Measurements from ENCODE around the gene HOXD10. TPM values are rescaled to one million over a fixed set of nuclear protein-coding genes. Genes with fewer than 3 reads are reported as not detected.

Gene HOXD10
- total RNA-seq, 2 donors from 2014 or later: not detected

DNA sequence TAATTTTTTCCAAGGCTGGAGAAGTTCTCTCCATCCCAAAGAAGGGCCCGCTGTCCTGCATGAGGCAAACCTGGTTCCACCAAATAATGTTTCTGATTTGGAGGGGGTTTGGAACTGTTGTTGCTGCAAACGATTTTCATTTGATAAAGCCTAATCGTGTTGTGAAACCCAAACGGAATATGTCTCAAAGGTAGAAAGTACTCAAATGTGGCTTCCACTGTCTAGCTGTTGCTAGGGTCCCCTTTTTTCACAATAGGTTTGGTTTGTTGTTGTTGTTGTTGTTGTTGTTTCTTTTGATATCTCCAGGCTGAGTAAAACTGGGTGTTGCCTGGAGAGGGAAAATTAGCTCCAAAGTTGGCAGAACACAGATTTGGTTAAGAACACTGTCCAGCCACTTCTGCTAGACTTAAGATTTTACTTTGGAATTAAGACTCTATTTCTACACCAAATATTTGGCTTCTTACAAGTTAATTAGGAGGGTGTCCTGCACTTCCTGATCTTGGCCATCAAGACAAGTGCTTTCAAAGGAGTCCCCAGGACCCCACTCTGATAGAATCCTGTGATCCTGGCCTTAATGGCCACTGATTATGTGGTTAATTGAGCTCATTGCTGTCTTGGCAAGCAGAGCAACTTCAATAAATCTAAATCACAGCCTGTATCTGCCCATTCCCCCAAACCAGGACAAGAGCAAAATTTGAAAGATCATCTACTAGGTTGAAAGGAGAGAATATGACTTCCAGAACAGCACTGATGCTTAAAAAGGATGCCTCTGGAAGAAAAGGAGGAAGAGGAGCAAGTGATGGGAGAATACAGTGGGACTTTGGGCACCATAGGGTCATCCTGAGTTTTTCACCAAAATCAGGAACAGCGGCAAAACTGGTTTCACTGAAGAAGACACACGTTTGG lies 27.4 kb upstream of the HOXD10 start:
- H3K4me3 ChIP-seq: no peak overlapping the region
- H3K36me3 ChIP-seq: no peaks in the 10 kb centered on the region
- H3K9me3 ChIP-seq: no peaks in the 10 kb centered on the region
- peaks cover 0 to 40% of the 10 kb centered on the region in 2 donors for H3K4me1 ChIP-seq
- DNase-seq (ENCODE audit: low spot score): no peak
- H3K27ac ChIP-seq: no peak overlapping the region
- TF ChIP-seq CTCF (IDR thresholded peaks at IDR 0.05): no peak
- H3K27me3 ChIP-seq: peaks cover 60 to 81% of the 10 kb centered on the region in 2 donors

DNA sequence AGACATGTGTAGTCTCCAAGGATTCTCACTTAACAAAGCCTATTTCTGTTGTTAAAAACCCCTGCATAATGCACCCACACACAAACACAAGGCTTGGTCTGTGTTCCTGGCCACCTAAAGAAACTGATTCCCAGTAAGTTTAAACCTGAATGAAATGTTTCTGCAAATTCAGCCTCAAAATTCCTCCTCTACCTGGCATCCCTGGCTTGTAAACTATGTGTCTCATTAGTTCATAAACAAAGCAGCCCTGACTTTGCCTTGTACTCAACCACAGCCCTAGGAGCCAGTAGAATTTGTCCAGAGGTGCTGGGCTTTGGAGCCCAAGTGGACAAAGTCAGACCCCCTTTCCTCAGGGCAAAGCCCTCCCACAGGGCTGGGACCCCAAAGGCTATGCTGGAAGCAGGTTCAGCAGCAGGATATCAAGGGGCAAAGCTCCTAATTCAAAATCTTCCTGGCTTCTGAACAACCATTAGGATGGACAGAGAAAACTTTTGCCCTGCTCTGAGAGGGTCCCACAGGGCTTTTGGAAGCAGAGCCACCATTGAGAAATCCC lies 26.7 kb upstream of the HOXD10 start:
- Histone ChIP-seq H3K9me3 (no peaks in the 10 kb centered on the region), H3K4me3 (no peak overlapping the region), H3K27me3 (peaks cover 66 to 87% of the 10 kb centered on the region in 2 donors), H3K27ac (no peak overlapping the region), H3K36me3 (no peaks in the 10 kb centered on the region), H3K4me1 (peaks cover 0 to 39% of the 10 kb centered on the region in 2 donors)
- TF ChIP-seq CTCF (IDR thresholded peaks at IDR 0.05): no peak
- no peak for DNase-seq (ENCODE audit: low spot score)

GRCh38 chr2:176090862-176091261 lies 25.7 kb upstream of the HOXD10 start:
- H3K36me3 ChIP-seq: no peaks in the 10 kb centered on the region
- H3K4me1 ChIP-seq: peaks cover 0 to 29% of the 10 kb centered on the region in 2 donors
- no peak overlapping the region for H3K27ac ChIP-seq
- DNase-seq (ENCODE audit: low spot score): no peak
- no peak overlapping the region for H3K4me3 ChIP-seq
- no peak for TF ChIP-seq CTCF (IDR thresholded peaks at IDR 0.05)
- H3K27me3 ChIP-seq: peaks cover 64 to 86% of the 10 kb centered on the region in 2 donors
- no peaks in the 10 kb centered on the region for H3K9me3 ChIP-seq

GRCh38 chr2:176091329-176092258 lies 25.0 kb upstream of the HOXD10 start:
- no peaks in the 10 kb centered on the region for H3K9me3 ChIP-seq
- H3K27me3 ChIP-seq: peaks cover 59 to 85% of the 10 kb centered on the region in 2 donors
- peaks cover 0 to 24% of the 10 kb centered on the region in 2 donors for H3K4me1 ChIP-seq
- H3K27ac ChIP-seq: no peak overlapping the region
- no peaks in the 10 kb centered on the region for H3K36me3 ChIP-seq
- no peak for TF ChIP-seq CTCF (IDR thresholded peaks at IDR 0.05)
- DNase-seq (ENCODE audit: low spot score): no peak
- no peak overlapping the region for H3K4me3 ChIP-seq

GRCh38 chr2:176092270-176093144 lies 24.1 kb upstream of the HOXD10 start, which contains the start of gene HOXD13:
TSS of gene HOXD13 (plus strand) at chr2:176092721. CDS start at chr2:176092891, 170 bp downstream.
- Histone ChIP-seq H3K4me3 (peak within 1 kb of the TSS in 1 of 2 donors; percentile 33), H3K9me3 (no peaks in the 10 kb centered on the region), H3K27ac (no peak within 1 kb of the TSS), H3K27me3 (peaks cover 65 to 85% of the 10 kb centered on the region in 2 donors), H3K4me1 (peaks cover 0 to 32% of the 10 kb centered on the region in 2 donors), H3K36me3 (no peaks in the 10 kb centered on the region)
- TF ChIP-seq CTCF (IDR thresholded peaks at IDR 0.05): no peak
- DNase-seq (ENCODE audit: low spot score): no peak

All from right atrium auricular region (tissue), 2 donors.